Testis (tissue), 3 donors: ENCODE results near the gene TXLNA. TPM values are rescaled to one million over a fixed set of nuclear protein-coding genes. Genes with fewer than 3 reads are reported as not detected.
A peak's percentile ranks its signal among the peaks of the same experiment; 100 is the strongest.

Experiments used
- DNase-seq: peaks from one replicate; pipeline ENCODE4 v3.0.0-alpha.2; 2019
- H3K27ac ChIP-seq, 2 donors: fragments of 200-600 bp; sonication (generic); one replicate each; pipeline ENCODE4 v1.5.1; 2019
- H3K27me3 ChIP-seq: fragments of 200-600 bp; sonication (generic); one replicate; pipeline ENCODE4 v1.5.1; 2019
- H3K36me3 ChIP-seq: fragments of 200-600 bp; sonication (generic); one replicate; pipeline ENCODE4 v1.5.1; 2017; ENCODE audit warnings: low read depth; ENCODE audit errors: missing control alignments
- H3K4me1 ChIP-seq: fragments of 200-600 bp; sonication (generic); one replicate; pipeline ENCODE4 v1.5.1; 2019
- H3K4me3 ChIP-seq, 2 donors: fragments of 200-600 bp; sonication (generic); one replicate each; pipeline ENCODE4 v1.5.1; 2017 to 2019
- H3K9me3 ChIP-seq: fragments of 200-600 bp; sonication (generic); one replicate; pipeline ENCODE4 v1.5.1; 2017
- CTCF ChIP-seq, 3 experiments: fragments of 450-650 bp in 2 of 3; fragments of 200-600 bp in 1 of 3; sonication (generic) in 1 of 3; IDR thresholded peaks; one replicate each; pipeline ENCODE4 v1.5.1; 2016 to 2019; ENCODE audit warnings: antibody characterized with exemption in 3 of 3, mild to moderate bottlenecking in 2 of 3, moderate library complexity in 1 of 3
- POLR2A ChIP-seq: fragments of 450-650 bp; IDR thresholded peaks from one replicate; pipeline ENCODE4 v1.6.1; 2017; ENCODE audit warnings: antibody characterized with exemption, mild to moderate bottlenecking, moderate library complexity
- WGBS, 2 donors: methylation state at CpG; one replicate each; pipeline ENCODE4 v1.1.5; 2018; 5-methylcytosine and 5-hydroxymethylcytosine counted together
- intact Hi-C: fragments of 100-400 bp; cut with DNase I; formaldehyde crosslinking; loops from one replicate; pipeline ENCODE4 v1.15.1; 2023; ENCODE audit warnings: low total_unique reads
- polyA plus RNA-seq: library from polyadenylated mRNA; stranded (reverse); fragments of 350-450 nt; fragmentation: Illumina TruSeq; extraction: RNeasy Lipid Tissue Mini Kit (QIAGEN cat#74804); gene quantifications from one replicate; pipeline ENCODE4 v1.2.3, GENCODE V29; 2014; ENCODE audit warnings: low read depth, low replicate concordance; ENCODE audit not compliant: insufficient read depth
- total RNA-seq, 2 donors: library from RNA; depleted of rRNA; stranded (reverse); fragments of >200 nt; gene quantifications; one replicate each; pipeline ENCODE4 v1.2.3, GENCODE V29; 2016

TXLNA gene
- total and polyA plus RNA-seq, 3 donors from 2014 or later, result 52.6 to 69.2 (median 67.6) TPM

GRCh38 chr1:32198237-32199042, 19.0 kb downstream of the TXLNA start:
- peaks cover 29% of the 10 kb centered on the region for H3K4me1 ChIP-seq
- H3K9me3 ChIP-seq, result no peaks in the 10 kb centered on the region
- H3K36me3 ChIP-seq, result no peaks in the 10 kb centered on the region
- no peak for DNase-seq
- 78 to 86% methylated on average over 3 of the region's 3 CpGs for WGBS, 2 donors
- no peak overlapping the region for H3K4me3 ChIP-seq
- no peak for TF ChIP-seq CTCF (IDR thresholded peaks at IDR 0.05)
- no peak for TF ChIP-seq POLR2A
- H3K27ac ChIP-seq, result no peak overlapping the region
- H3K27me3 ChIP-seq, result no peaks in the 10 kb centered on the region
- intact Hi-C loops, result no loop called here

- H3K9me3 ChIP-seq, result no peaks in the 10 kb centered on the region
- DNase-seq, result no peak
- H3K4me3 ChIP-seq, result no peak overlapping the region
- no peaks in the 10 kb centered on the region for H3K36me3 ChIP-seq
- H3K4me1 ChIP-seq, result peaks cover 36% of the 10 kb centered on the region
- no peaks in the 10 kb centered on the region for H3K27me3 ChIP-seq
- 71 to 80% methylated on average over 1 to 4 of the region's 4 CpGs for WGBS, 2 donors
- H3K27ac ChIP-seq, result peak overlapping the region; percentile 71 to 94
- TF ChIP-seq CTCF (IDR thresholded peaks at IDR 0.05) (no peak), POLR2A (no peak)
- intact Hi-C loops, result no loop called here
Measured at GRCh38 chr1:32199043-32199716, 19.7 kb downstream of the TXLNA start.

GRCh38 chr1:32199717-32200072, 20.2 kb downstream of the TXLNA start:
- intact Hi-C loops, result no loop called here
- no peaks in the 10 kb centered on the region for H3K27me3 ChIP-seq
- DNase-seq, result peak; percentile 78

GRCh38 chr1:32200226-32201010, 20.9 kb downstream of the TXLNA start, which contains the start of gene CCDC28B:
Gene CCDC28B, plus strand, starts transcription at chr1:32200595. Its CDS starts 1,341 bp downstream, at chr1:32201936.
- Histone ChIP-seq H3K4me3 (peak within 1 kb of the TSS; percentile 63 to 68), H3K36me3 (no peaks in the 10 kb centered on the region), H3K27ac (peak within 1 kb of the TSS; percentile 71 to 94), H3K9me3 (no peaks in the 10 kb centered on the region), H3K4me1 (peaks cover 44% of the 10 kb centered on the region), H3K27me3 (no peaks in the 10 kb centered on the region)
- peak; percentile 73 for DNase-seq
- intact Hi-C loops, result no loop called here
- TF ChIP-seq CTCF (IDR thresholded peaks at IDR 0.05), result no peak
- TF ChIP-seq POLR2A, result no peak
- 0 to 1% methylated on average over 13 to 34 of the region's 34 CpGs for WGBS, 2 donors

More at GRCh38 chr1:32199717-32200072, 20.2 kb downstream of the TXLNA start:
- TF ChIP-seq CTCF (IDR thresholded peaks at IDR 0.05) (no peak), POLR2A (no peak)
- H3K4me1 ChIP-seq, result peaks cover 40% of the 10 kb centered on the region
- H3K9me3 ChIP-seq, result no peaks in the 10 kb centered on the region
- 40 to 41% methylated on average over 1 to 6 of the region's 6 CpGs for WGBS, 2 donors
- peak overlapping the region; percentile 71 to 94 for H3K27ac ChIP-seq
- H3K36me3 ChIP-seq, result no peaks in the 10 kb centered on the region
- H3K4me3 ChIP-seq, result no peak overlapping the region
